ENCODE measurements around the gene CRY1. TPM values are rescaled to one million over a fixed set of nuclear protein-coding genes. Genes with fewer than 3 reads are reported as not detected.

Gene CRY1
- polyA plus RNA-seq, 1 of the 3 experiments (the other 2 are of a cell fraction) = 4.9 TPM

DNA sequence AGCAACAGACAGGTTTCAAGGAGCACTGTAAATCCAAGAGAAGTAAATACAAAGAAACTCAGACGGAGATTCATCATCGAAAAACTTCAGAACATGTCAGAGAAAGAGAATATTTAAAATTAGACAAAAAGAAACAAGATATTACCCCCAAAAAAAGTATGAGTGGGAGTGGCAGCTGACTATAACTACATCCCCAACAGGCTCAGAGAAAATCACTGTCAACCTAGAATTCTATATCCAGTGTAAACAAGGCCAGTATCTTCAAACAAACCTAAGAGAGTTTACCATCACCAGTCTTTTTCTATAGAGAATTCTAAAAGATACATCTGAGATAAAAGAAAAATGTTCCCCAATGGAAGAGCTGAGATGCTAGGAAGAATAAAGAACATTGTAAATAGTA lies 39.6 kb downstream of the CRY1 start:
- 89% methylated on average over 2 of the region's 2 CpGs for WGBS (ENCODE audit: low lambda C conversion rate)
- TF ChIP-seq ELF1 (IDR thresholded peaks at IDR 0.05) (no peak), EP300 (IDR thresholded peaks at IDR 0.05; ENCODE audit: borderline replicate concordance in 1 of 2, low read depth in 1 of 2, low read length in 1 of 2) (no peak), RCOR1 (IDR thresholded peaks at IDR 0.05; ENCODE audit: low read length) (no peak), TCF12 (IDR thresholded peaks at IDR 0.05) (no peak)
- TF ChIP-seq, protein P1, sequence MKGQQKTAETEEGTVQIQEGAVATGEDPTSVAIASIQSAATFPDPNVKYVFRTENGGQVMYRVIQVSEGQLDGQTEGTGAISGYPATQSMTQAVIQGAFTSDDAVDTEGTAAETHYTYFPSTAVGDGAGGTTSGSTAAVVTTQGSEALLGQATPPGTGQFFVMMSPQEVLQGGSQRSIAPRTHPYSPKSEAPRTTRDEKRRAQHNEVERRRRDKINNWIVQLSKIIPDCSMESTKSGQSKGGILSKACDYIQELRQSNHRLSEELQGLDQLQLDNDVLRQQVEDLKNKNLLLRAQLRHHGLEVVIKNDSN (IDR thresholded peaks at IDR 0.05; ENCODE audit: borderline replicate concordance, low read depth) = no peak
- TF ChIP-seq, protein P2, sequence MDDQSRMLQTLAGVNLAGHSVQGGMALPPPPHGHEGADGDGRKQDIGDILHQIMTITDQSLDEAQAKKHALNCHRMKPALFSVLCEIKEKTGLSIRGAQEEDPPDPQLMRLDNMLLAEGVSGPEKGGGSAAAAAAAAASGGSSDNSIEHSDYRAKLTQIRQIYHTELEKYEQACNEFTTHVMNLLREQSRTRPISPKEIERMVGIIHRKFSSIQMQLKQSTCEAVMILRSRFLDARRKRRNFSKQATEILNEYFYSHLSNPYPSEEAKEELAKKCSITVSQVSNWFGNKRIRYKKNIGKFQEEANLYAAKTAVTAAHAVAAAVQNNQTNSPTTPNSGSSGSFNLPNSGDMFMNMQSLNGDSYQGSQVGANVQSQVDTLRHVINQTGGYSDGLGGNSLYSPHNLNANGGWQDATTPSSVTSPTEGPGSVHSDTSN (IDR thresholded peaks at IDR 0.05) = no peak
- Histone ChIP-seq H3K27ac (ENCODE audit: low read depth in 2 of 2, low read length in 1 of 2) (no peak overlapping the region), H3F3A (replicated peaks; ENCODE audit: insufficient read depth) (peaks cover 10% of the 10 kb centered on the region), H4K20me1 (ENCODE audit: insufficient read depth) (no peaks in the 10 kb centered on the region), H3K79me2 (ENCODE audit: insufficient read depth) (no peaks in the 10 kb centered on the region), H3K4me2 (no peak overlapping the region), H3K27me3 (ENCODE audit: insufficient read depth) (no peaks in the 10 kb centered on the region), H3K36me3 (replicated peaks in 1 of 2; ENCODE audit: control insufficient read depth in 1 of 2, insufficient read depth in 2 of 2, low read length in 1 of 2) (no peaks in the 10 kb centered on the region), H3K9ac (no peak overlapping the region), H3K4me1 (ENCODE audit: control insufficient read depth in 1 of 2, insufficient read depth in 2 of 2, low read depth in 1 of 2, low read length in 1 of 2) (peaks cover 0 to 6% of the 10 kb centered on the region in 2 experiments; a peak in 2 of 4 replicates), H3K9me2 (no peaks in the 10 kb centered on the region), H2AFZ (ENCODE audit: low read depth) (no peak overlapping the region), H3K4me3 (ENCODE audit: low read depth in 2 of 2, low read length in 1 of 2) (no peak overlapping the region), H3K9me3 (peaks cover 9% of the 10 kb centered on the region)
- POLR2A ChIA-PET = no interaction called here
- CTCF ChIA-PET = interaction anchor here (1.0 to 1.4 kb wide), 2 partner anchors 10 to 78 kb away, joined by 3 read pairs; no protein-coding TSS in a partner anchor
- DNase-seq = no peak

DNA sequence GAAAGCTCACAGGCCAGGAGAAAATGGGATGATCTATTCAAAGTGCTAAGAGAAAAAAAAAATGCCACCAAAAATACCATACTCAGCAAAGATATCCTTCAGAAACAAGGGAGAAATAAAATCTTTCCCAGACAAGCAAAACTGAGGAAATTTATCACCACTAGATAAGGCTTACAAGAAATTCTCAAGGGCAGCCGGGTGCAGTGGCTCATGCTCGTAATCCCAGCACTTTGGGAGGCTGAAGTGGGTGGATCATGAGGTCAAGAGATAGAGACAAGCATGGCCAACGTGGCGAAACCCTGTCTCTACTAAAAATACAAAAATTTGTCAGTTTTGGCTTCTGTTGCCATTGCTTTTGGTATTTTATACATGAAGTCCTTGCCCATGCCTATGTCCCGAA lies 48.2 kb downstream of the CRY1 start:
- Histone ChIP-seq H3K9me3 (no peaks in the 10 kb centered on the region), H3K4me1 (ENCODE audit: control insufficient read depth in 1 of 2, insufficient read depth in 2 of 2, low read depth in 1 of 2, low read length in 1 of 2) (no peaks in the 10 kb centered on the region), H3K9ac (no peak overlapping the region), H2AFZ (ENCODE audit: low read depth) (no peak overlapping the region), H3K4me2 (no peak overlapping the region), H3K27me3 (ENCODE audit: insufficient read depth) (no peaks in the 10 kb centered on the region), H3F3A (replicated peaks; ENCODE audit: insufficient read depth) (no peaks in the 10 kb centered on the region), H3K9me2 (no peaks in the 10 kb centered on the region), H3K36me3 (replicated peaks in 1 of 2; ENCODE audit: control insufficient read depth in 1 of 2, insufficient read depth in 2 of 2, low read length in 1 of 2) (no peaks in the 10 kb centered on the region), H4K20me1 (ENCODE audit: insufficient read depth) (no peaks in the 10 kb centered on the region), H3K27ac (ENCODE audit: low read depth in 2 of 2, low read length in 1 of 2) (no peak overlapping the region), H3K79me2 (ENCODE audit: insufficient read depth) (no peaks in the 10 kb centered on the region; the same call in 1 of the 2 replicates), H3K4me3 (ENCODE audit: low read depth in 2 of 2, low read length in 1 of 2) (no peak overlapping the region)
- no peak for TF ChIP-seq TCF12 (IDR thresholded peaks at IDR 0.05)
- no peak for TF ChIP-seq ELF1 (IDR thresholded peaks at IDR 0.05)
- TF ChIP-seq NRF1 (IDR thresholded peaks at IDR 0.05; ENCODE audit: low read depth, low read length) = no peak
- TF ChIP-seq, protein P3, sequence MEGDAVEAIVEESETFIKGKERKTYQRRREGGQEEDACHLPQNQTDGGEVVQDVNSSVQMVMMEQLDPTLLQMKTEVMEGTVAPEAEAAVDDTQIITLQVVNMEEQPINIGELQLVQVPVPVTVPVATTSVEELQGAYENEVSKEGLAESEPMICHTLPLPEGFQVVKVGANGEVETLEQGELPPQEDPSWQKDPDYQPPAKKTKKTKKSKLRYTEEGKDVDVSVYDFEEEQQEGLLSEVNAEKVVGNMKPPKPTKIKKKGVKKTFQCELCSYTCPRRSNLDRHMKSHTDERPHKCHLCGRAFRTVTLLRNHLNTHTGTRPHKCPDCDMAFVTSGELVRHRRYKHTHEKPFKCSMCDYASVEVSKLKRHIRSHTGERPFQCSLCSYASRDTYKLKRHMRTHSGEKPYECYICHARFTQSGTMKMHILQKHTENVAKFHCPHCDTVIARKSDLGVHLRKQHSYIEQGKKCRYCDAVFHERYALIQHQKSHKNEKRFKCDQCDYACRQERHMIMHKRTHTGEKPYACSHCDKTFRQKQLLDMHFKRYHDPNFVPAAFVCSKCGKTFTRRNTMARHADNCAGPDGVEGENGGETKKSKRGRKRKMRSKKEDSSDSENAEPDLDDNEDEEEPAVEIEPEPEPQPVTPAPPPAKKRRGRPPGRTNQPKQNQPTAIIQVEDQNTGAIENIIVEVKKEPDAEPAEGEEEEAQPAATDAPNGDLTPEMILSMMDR (IDR thresholded peaks at IDR 0.05) = no peak
- TF ChIP-seq CHD2 (IDR thresholded peaks at IDR 0.05; ENCODE audit: low read length, partially characterized antibody) = no peak
- TF ChIP-seq SIN3A (IDR thresholded peaks at IDR 0.05; ENCODE audit: borderline replicate concordance, low read depth, low read length) = no peak
- TF ChIP-seq EZH2phosphoT487 (IDR thresholded peaks at IDR 0.05; ENCODE audit: borderline replicate concordance, low read depth) = no peak
- no peak for DNase-seq
- CTCF ChIA-PET = no interaction called here
- 86% methylated on average over 5 of the region's 5 CpGs for WGBS (ENCODE audit: low lambda C conversion rate)
- POLR2A ChIA-PET = no interaction called here
